Stimulated activated CD4-positive, alpha-beta T cell treated with anti-CD3 and anti-CD28 coated beads, Interleukin-12 subunit alpha, Interleukin-12 subunit beta, amount 100 ng/mL, for 24 hours (primary cell): ENCODE measurements around the gene SLC6A1.

Experiments used
- DNase-seq, 2 experiments: peaks; one replicate each; pipeline ENCODE4 v3.0.0-alpha.2; 2020; ENCODE audit warnings: low read depth in 2 of 2

SLC6A1 gene

GRCh38 chr3:10970306-10970960, 22.1 kb upstream of the SLC6A1 start:
- DNase-seq: no peak

GRCh38 chr3:10972072-10972782, 20.3 kb upstream of the SLC6A1 start:
- DNase-seq: no peak

- no peak for DNase-seq
Observed at GRCh38 chr3:10973046-10973595, 19.4 kb upstream of the SLC6A1 start.

- no peak for DNase-seq
Observed at GRCh38 chr3:10974131-10974530, 18.4 kb upstream of the SLC6A1 start.

- no peak for DNase-seq
Observed at GRCh38 chr3:10974746-10975375, 17.7 kb upstream of the SLC6A1 start.

- no peak for DNase-seq
Observed at GRCh38 chr3:10975695-10976234, 16.8 kb upstream of the SLC6A1 start.

GRCh38 chr3:10976770-10977169, 15.8 kb upstream of the SLC6A1 start:
- no peak for DNase-seq

GRCh38 chr3:10977892-10978510, 14.5 kb upstream of the SLC6A1 start:
- no peak for DNase-seq

GRCh38 chr3:10978956-10979355, 13.6 kb upstream of the SLC6A1 start:
- no peak for DNase-seq

- no peak for DNase-seq
Observed at GRCh38 chr3:10980312-10980711, 12.2 kb upstream of the SLC6A1 start.

- DNase-seq: no peak
Observed at GRCh38 chr3:10981031-10981430, 11.5 kb upstream of the SLC6A1 start.

- no peak for DNase-seq
Observed at GRCh38 chr3:10981961-10982360, 10.6 kb upstream of the SLC6A1 start.

- DNase-seq: no peak
Observed at GRCh38 chr3:10982782-10983181, 9.8 kb upstream of the SLC6A1 start.

GRCh38 chr3:10983219-10983916, 9.2 kb upstream of the SLC6A1 start:
- DNase-seq: no peak

- DNase-seq: no peak
Observed at GRCh38 chr3:10984371-10984896, 8.1 kb upstream of the SLC6A1 start.

GRCh38 chr3:10985181-10985580, 7.4 kb upstream of the SLC6A1 start:
- DNase-seq: no peak

- DNase-seq: no peak
Observed at GRCh38 chr3:10986592-10986991, 6.0 kb upstream of the SLC6A1 start.

GRCh38 chr3:10988001-10988665, 4.4 kb upstream of the SLC6A1 start:
- no peak for DNase-seq

- no peak for DNase-seq
Observed at GRCh38 chr3:10988991-10989484, 3.5 kb upstream of the SLC6A1 start.

- DNase-seq: no peak
Observed at GRCh38 chr3:10992943-10993728, 588 bp downstream of the SLC6A1 start.
